GM12875 (cell line): ENCODE measurements around the gene ZNF329.
"Not testable (repeated sequence)": the region's sequence is repeated elsewhere in the genome, so short reads cannot be mapped to it uniquely, and the experiment has no call there.

Experiments used
- H3K4me3 ChIP-seq: one replicate; pipeline ENCODE4 v1.5.1; 2011; ENCODE audit warnings: low read depth, low read length, control low read depth
- CTCF ChIP-seq: IDR thresholded peaks from 2 replicates; pipeline ENCODE4 v1.5.1; 2011; ENCODE audit warnings: low read depth, mild to moderate bottlenecking, control low read depth, inconsistent platforms, low read length, moderate library complexity, borderline replicate concordance; ENCODE audit not compliant: insufficient read depth

Gene ZNF329

GRCh38 chr19:58153386-58153785 lies 2.8 kb upstream of the ZNF329 start:
- no peak for TF ChIP-seq CTCF
- no peak overlapping the region for H3K4me3 ChIP-seq

DNA sequence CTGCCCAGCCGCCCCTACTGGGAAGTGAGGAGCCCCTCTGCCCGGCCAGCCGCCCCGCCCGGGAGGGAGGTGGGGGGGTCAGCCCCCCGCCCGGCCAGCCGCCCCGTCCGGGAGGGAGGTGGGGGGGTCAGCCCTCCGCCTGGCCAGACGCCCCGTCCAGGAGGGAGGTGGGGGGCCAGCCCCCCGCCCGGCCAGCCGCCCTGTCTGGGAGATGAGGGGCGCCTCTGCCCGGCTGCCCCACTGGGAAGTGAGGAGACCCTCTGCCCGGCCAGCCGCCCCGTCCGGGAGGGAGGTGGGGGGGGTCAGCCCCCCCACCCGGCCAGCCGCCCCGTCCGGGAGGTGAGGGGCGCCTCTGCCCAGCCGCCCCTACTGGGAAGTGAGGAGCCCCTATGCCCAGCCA lies 3.1 kb downstream of the ZNF329 start:
- H3K4me3 ChIP-seq = not testable (repeated sequence)

GRCh38 chr19:58145849-58146248 lies 4.7 kb downstream of the ZNF329 start:
- no peak overlapping the region for H3K4me3 ChIP-seq
- no peak for TF ChIP-seq CTCF

DNA sequence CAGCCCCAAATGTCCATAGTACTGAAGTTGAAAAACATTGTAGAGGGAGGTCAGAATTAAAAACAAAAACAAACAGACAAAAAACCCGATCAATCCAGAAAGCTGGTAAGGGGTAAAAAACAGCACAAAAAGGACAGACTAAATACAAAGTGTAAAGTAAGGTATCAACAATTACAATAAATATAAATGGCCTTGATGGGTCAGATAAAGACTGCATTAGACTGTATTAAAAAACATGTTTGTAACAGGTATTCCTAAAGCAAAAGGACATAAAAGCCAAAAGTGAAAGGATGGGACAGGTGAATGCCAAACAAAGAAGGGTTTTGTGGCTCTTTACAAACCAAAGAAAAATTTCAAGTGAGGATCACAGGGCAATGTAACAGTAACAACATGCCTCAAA lies 16.3 kb downstream of the ZNF329 start:
- no peak overlapping the region for H3K4me3 ChIP-seq
- no peak for TF ChIP-seq CTCF

DNA sequence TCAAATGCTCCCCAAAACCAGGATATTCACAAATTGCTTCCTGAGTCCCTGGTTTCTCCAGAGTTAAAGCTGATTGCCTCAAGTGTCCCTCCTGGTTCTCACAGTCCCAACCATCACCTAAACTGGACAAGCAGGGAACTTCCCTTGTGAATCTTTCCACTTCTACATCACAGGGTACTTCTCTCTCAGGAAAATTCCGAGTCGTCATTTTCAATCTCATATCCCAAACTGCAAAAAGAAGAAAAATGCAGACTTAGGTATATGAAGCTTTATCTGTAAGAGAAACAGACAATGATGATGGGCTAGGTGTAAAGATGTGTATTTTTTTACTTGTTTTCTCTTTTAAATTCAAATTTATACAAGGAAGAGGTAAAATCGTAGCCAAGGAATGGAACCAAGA lies 21.3 kb downstream of the ZNF329 start:
- no peak overlapping the region for H3K4me3 ChIP-seq
- no peak for TF ChIP-seq CTCF

DNA sequence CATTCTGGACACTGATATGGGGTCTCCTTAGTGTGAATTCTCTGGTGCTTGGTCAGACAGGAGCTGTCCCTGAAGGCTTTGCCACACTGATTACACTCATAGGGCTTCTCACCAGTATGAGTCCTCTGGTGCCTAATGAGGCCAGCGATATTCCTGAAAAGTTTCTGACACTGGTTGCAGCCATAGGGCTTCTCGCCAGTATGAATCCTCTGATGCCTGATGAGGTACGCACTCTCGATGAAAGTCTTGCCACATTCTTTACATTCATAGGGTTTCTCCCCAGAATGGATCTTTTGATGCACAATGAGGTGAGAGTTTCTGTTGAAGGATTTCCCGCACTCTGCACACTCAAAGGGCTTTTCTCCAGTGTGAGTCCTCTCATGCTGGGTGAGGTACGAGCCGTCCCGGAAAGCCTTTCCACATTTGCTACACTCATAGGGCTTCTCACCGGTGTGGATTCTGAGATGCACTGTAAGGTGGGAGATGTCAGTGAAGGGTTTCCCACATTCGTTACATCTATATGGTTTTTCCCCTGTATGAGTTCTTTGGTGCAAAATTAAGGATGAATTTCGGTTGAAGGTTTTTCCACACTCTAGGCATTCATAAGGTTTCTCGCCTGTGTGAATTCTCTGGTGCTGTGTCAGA lies 22.4 kb downstream of the ZNF329 start:
- no peak overlapping the region for H3K4me3 ChIP-seq
- TF ChIP-seq CTCF = no peak

GRCh38 chr19:58123354-58123753 lies 27.2 kb downstream of the ZNF329 start:
- no peak overlapping the region for H3K4me3 ChIP-seq
- TF ChIP-seq CTCF = no peak
